ENCODE measurements around the gene XRN2. TPM values are rescaled to one million over a fixed set of nuclear protein-coding genes. Genes with fewer than 3 reads are reported as not detected.

The XRN2 gene
- total and polyA plus RNA-seq, 2 donors (not counting 1 experiment from before 2014, with no cell fraction given) = 19.0 to 46.2 TPM

- Histone ChIP-seq H3K27me3 (replicated peaks in 1 of 4; ENCODE audit: control extremely low read depth in 1 of 4, control insufficient read depth in 3 of 4, insufficient read depth in 4 of 4, low read length in 3 of 4) (peaks cover 6 to 73% (median 48%) of the 10 kb centered on the region in 4 experiments), H2AFZ (ENCODE audit: insufficient read depth, low read depth, low read length, poor library complexity, severe bottlenecking) (peak overlapping the region; percentile 55)
- WGBS (ENCODE audit: insufficient coverage) = 9% methylated on average over 116 of the region's 116 CpGs
Observed at GRCh38 chr20:21396599-21397340, 93.6 kb downstream of the XRN2 start.

More at GRCh38 chr20:21396599-21397340, 93.6 kb downstream of the XRN2 start:
- Histone ChIP-seq H3K9ac (ENCODE audit: low read length) (no peak overlapping the region), H3K4me1 (ENCODE audit: control insufficient read depth in 2 of 2, insufficient read depth in 2 of 2, low read length in 2 of 2) (peaks cover 11 to 27% of the 10 kb centered on the region in 2 donors), H3K4me3 (ENCODE audit: control extremely low read depth in 1 of 5, extremely low read depth in 1 of 5, insufficient read depth in 1 of 5, low read depth in 2 of 5, low read length in 4 of 5) (peak overlapping the region in 1 of 5 experiments; percentile 3), H3K27ac (ENCODE audit: low read length in 2 of 2) (no peak overlapping the region), H3K9me3 (ENCODE audit: control extremely low read depth in 1 of 3, control insufficient read depth in 2 of 3, insufficient read depth in 1 of 3, low read length in 2 of 3) (peaks cover 2 to 9% (median 8%) of the 10 kb centered on the region in 3 donors), H3K36me3 (replicated peaks in 1 of 2; ENCODE audit: control extremely low read depth in 1 of 2, control insufficient read depth in 1 of 2, extremely low read depth in 1 of 2, insufficient read depth in 2 of 2, low read length in 1 of 2) (no peaks in the 10 kb centered on the region), H3K79me2 (ENCODE audit: control insufficient read depth, insufficient read depth, low read length) (no peaks in the 10 kb centered on the region), H4K20me1 (ENCODE audit: control insufficient read depth, insufficient read depth, low read length, poor library complexity, severe bottlenecking) (no peaks in the 10 kb centered on the region), H3K4me2 (replicated peaks; ENCODE audit: low read depth, low read length, poor library complexity, severe bottlenecking) (peak overlapping the region; percentile 66)
- DNase-seq = peak; percentile 54
- no peak overlapping the region for H3K4me3 Mint-ChIP-seq
- ChIA-PET POLR2A (no interaction called here), CTCF (interaction anchor here (1.3 kb wide), 1 partner anchor 161 kb away, joined by 3 read pairs; no protein-coding TSS in a partner anchor)
- no peaks in the 10 kb centered on the region for H3K9me3 Mint-ChIP-seq (ENCODE audit: insufficient read depth)
- no peak overlapping the region for H3K27ac Mint-ChIP-seq
- peaks cover 65% of the 10 kb centered on the region for H3K27me3 Mint-ChIP-seq
- intact Hi-C loops (cut with micrococcal nuclease) = loop anchor here (5.0 to 10.0 kb wide), 2 partner anchors 92 to 111 kb away; partner anchors contain the start of gene XRN2
- TF ChIP-seq EZH2 (IDR thresholded peaks at IDR 0.05; ENCODE audit: borderline replicate concordance, insufficient read depth, low read depth, low read length, poor library complexity, severe bottlenecking) (no peak), CTCF (IDR thresholded peaks at IDR 0.05) (no peak)
- peaks cover 17% of the 10 kb centered on the region for H3K4me1 Mint-ChIP-seq
- ATAC-seq (ENCODE audit: low read depth) = peak; percentile 17
